Small intestine (tissue), 7 donors: ENCODE results near the gene PYCARD. TPM values are rescaled to one million over a fixed set of nuclear protein-coding genes. Genes with fewer than 3 reads are reported as not detected.
"Not testable (repeated sequence)": the region's sequence is repeated elsewhere in the genome, so short reads cannot be mapped to it uniquely, and the experiment has no call there.

Experiments
- DNase-seq, 2 donors: peaks; one replicate each; pipeline versions ENCODE4 v3.0.0 to v3.0.0-alpha.2; 2013
- FAIRE-seq: peaks from 2 replicates; lab custom pipeline; 2012; peaks lifted over from hg19 to GRCh38; lab: Jason Lieb, UNC
- H3K27ac ChIP-seq, 3 donors: one replicate each; pipeline ENCODE4 v1.5.1; 2013; ENCODE audit warnings: low read length in 2 of 3, mild to moderate bottlenecking in 2 of 3, control low read depth in 1 of 3, inconsistent platforms in 1 of 3, low read depth in 1 of 3, moderate library complexity in 1 of 3
- H3K27me3 ChIP-seq, 3 donors: one replicate each; pipeline ENCODE4 v1.6.1; 2013; ENCODE audit warnings: low read length in 3 of 3, inconsistent platforms in 1 of 3; ENCODE audit not compliant: control insufficient read depth in 3 of 3, insufficient read depth in 3 of 3
- H3K36me3 ChIP-seq, 3 donors: one replicate each; pipeline ENCODE4 v1.6.1; 2013; ENCODE audit warnings: low read length in 3 of 3, inconsistent platforms in 1 of 3, low read depth in 1 of 3, mild to moderate bottlenecking in 1 of 3, moderate library complexity in 1 of 3; ENCODE audit not compliant: control insufficient read depth in 3 of 3, insufficient read depth in 2 of 3
- H3K4me1 ChIP-seq, 3 donors: one replicate each; pipeline ENCODE4 v1.6.1; 2013; ENCODE audit warnings: low read length in 2 of 3, inconsistent platforms in 1 of 3, low read depth in 1 of 3, mild to moderate bottlenecking in 1 of 3, moderate library complexity in 1 of 3; ENCODE audit not compliant: control insufficient read depth in 3 of 3, insufficient read depth in 2 of 3
- H3K4me3 ChIP-seq, 3 donors: one replicate each; pipeline ENCODE4 v1.5.1; 2013; ENCODE audit warnings: low read length in 3 of 3, control low read depth in 1 of 3, inconsistent platforms in 1 of 3, low read depth in 1 of 3, mild to moderate bottlenecking in 1 of 3, moderate library complexity in 1 of 3
- H3K9me3 ChIP-seq, 2 donors: one replicate each; pipeline ENCODE4 v1.6.1; 2013; ENCODE audit warnings: low read depth in 1 of 2, low read length in 1 of 2; ENCODE audit not compliant: control insufficient read depth in 2 of 2, insufficient read depth in 1 of 2
- WGBS, 3 donors: extraction: QIAGEN DNeasy Blood & Tissue Kit; methylation state at CpG; one replicate each; pipeline ENCODE4 v1.1.7; 2013; 5-methylcytosine and 5-hydroxymethylcytosine counted together
- polyA plus RNA-seq, 4 donors: library from polyadenylated mRNA; stranded (reverse) in 3 of 4; unstranded in 1 of 4; fragments of 200-250 nt in 3 of 4; fragments of 120-200 nt in 1 of 4; gene quantifications; one replicate each; pipeline versions ENCODE4 v1.2.1 to v1.2.3, GENCODE V29; 2013
- donor health status: healthy with polysubstance abuse.
- donor health status: control.
- donor health status: control.
- donor health status: Bipolar disorder and iron deficiency.
- donor health status: healthy.

The PYCARD gene
- polyA plus RNA-seq, 4 donors: 47.1 to 247 (median 170) TPM

- Histone ChIP-seq H3K27me3 (no peaks in the 10 kb centered on the region), H3K36me3 (peaks cover 6 to 51% (median 7%) of the 10 kb centered on the region in 3 donors), H3K9me3 (no peaks in the 10 kb centered on the region), H3K27ac (no peak overlapping the region), H3K4me3 (no peak overlapping the region), H3K4me1 (peaks cover 0 to 16% (median 4%) of the 10 kb centered on the region in 3 donors)
- DNase-seq (no peak), FAIRE-seq (no peak)
- WGBS, 3 donors: 60 to 64% (median 64%) methylated on average over 7 of the region's 7 CpGs
Measured at GRCh38 chr16:31198207-31198882, 4.2 kb downstream of the PYCARD start.

- WGBS, 3 donors: 84 to 90% (median 87%) methylated on average over 17 of the region's 17 CpGs
- FAIRE-seq: no peak
- H3K4me3 ChIP-seq: no peak overlapping the region
- no peaks in the 10 kb centered on the region for H3K9me3 ChIP-seq
- no peaks in the 10 kb centered on the region for H3K27me3 ChIP-seq
- DNase-seq: no peak
- no peak overlapping the region for H3K27ac ChIP-seq
- peaks cover 0 to 10% (median 4%) of the 10 kb centered on the region in 3 donors for H3K4me1 ChIP-seq
- H3K36me3 ChIP-seq: peaks cover 17 to 64% (median 20%) of the 10 kb centered on the region in 3 donors
Measured at GRCh38 chr16:31196324-31197088, 6.1 kb downstream of the PYCARD start.

- H3K27ac ChIP-seq, H3K4me1 ChIP-seq, H3K4me3 ChIP-seq, DNase-seq, H3K27me3 ChIP-seq, H3K9me3 ChIP-seq, FAIRE-seq: not testable (repeated sequence)
- WGBS, 3 donors: 93 to 96% (median 95%) methylated on average over 11 of the region's 11 CpGs
- peaks cover 22 to 67% (median 26%) of the 10 kb centered on the region in 3 donors for H3K36me3 ChIP-seq
Measured at GRCh38 chr16:31195861-31196260, 6.7 kb downstream of the PYCARD start.

- H3K4me3 ChIP-seq: no peak overlapping the region
- no peaks in the 10 kb centered on the region for H3K27me3 ChIP-seq
- no peak overlapping the region for H3K27ac ChIP-seq
- FAIRE-seq: no peak
- H3K36me3 ChIP-seq: peaks cover 27 to 72% (median 36%) of the 10 kb centered on the region in 3 donors
- peaks cover 0 to 2% (median 0%) of the 10 kb centered on the region in 3 donors for H3K4me1 ChIP-seq
- no peaks in the 10 kb centered on the region for H3K9me3 ChIP-seq
- DNase-seq: no peak
- WGBS, 3 donors: 77 to 82% (median 80%) methylated on average over 7 of the region's 7 CpGs
Measured at GRCh38 chr16:31194898-31195297, 7.7 kb downstream of the PYCARD start.

GRCh38 chr16:31193874-31194273, 8.7 kb downstream of the PYCARD start:
- H3K36me3 ChIP-seq: peaks cover 30 to 72% (median 42%) of the 10 kb centered on the region in 3 donors
- H3K27ac ChIP-seq: no peak overlapping the region
- DNase-seq: no peak
- H3K4me1 ChIP-seq: no peaks in the 10 kb centered on the region
- 83 to 94% (median 89%) methylated on average over 2 of the region's 2 CpGs for WGBS, 3 donors
- H3K4me3 ChIP-seq: no peak overlapping the region
- FAIRE-seq: no peak
- H3K27me3 ChIP-seq: no peaks in the 10 kb centered on the region
- H3K9me3 ChIP-seq: no peaks in the 10 kb centered on the region

GRCh38 chr16:31192856-31193642, 9.5 kb downstream of the PYCARD start:
- FAIRE-seq (no peak), DNase-seq (no peak)
- Histone ChIP-seq H3K9me3 (no peaks in the 10 kb centered on the region), H3K36me3 (peaks cover 35 to 69% (median 44%) of the 10 kb centered on the region in 3 donors), H3K4me1 (no peaks in the 10 kb centered on the region), H3K27me3 (no peaks in the 10 kb centered on the region), H3K27ac (no peak overlapping the region), H3K4me3 (no peak overlapping the region)
- WGBS, 3 donors: 90 to 93% (median 91%) methylated on average over 16 of the region's 16 CpGs

GRCh38 chr16:31191697-31192428, 10.7 kb downstream of the PYCARD start:
- H3K9me3 ChIP-seq: no peaks in the 10 kb centered on the region
- no peaks in the 10 kb centered on the region for H3K27me3 ChIP-seq
- no peak for FAIRE-seq
- no peak for DNase-seq
- WGBS, 3 donors: 83 to 87% (median 85%) methylated on average over 5 of the region's 5 CpGs
- no peak overlapping the region for H3K27ac ChIP-seq
- H3K4me1 ChIP-seq: no peaks in the 10 kb centered on the region
- peaks cover 40 to 70% (median 53%) of the 10 kb centered on the region in 3 donors for H3K36me3 ChIP-seq
- H3K4me3 ChIP-seq: no peak overlapping the region
